Neural crest cell (in vitro differentiated cells): Measurements from ENCODE around the gene MCCC2. TPM values are rescaled to one million over a fixed set of nuclear protein-coding genes. Genes with fewer than 3 reads are reported as not detected.

Source experiments
- DNase-seq: peaks from one replicate; pipeline ENCODE4 v3.0.0; 2021; ENCODE audit warnings: low read depth, mixed read lengths, low spot score
- H3K27ac Mint-ChIP-seq: one replicate; pipeline ENCODE4 v1.8.0; 2021; ENCODE audit warnings: mild to moderate bottlenecking, mixed read lengths; ENCODE audit not compliant: unreplicated experiment
- H3K27me3 Mint-ChIP-seq: 2 replicates; pipeline ENCODE4 v1.8.0; 2021; ENCODE audit warnings: low read depth, mild to moderate bottlenecking, mixed read lengths
- H3K36me3 Mint-ChIP-seq: 2 replicates; pipeline ENCODE4 v1.8.0; 2021; ENCODE audit warnings: low read depth, mild to moderate bottlenecking, mixed read lengths
- H3K4me1 Mint-ChIP-seq: 2 replicates; pipeline ENCODE4 v1.8.0; 2021; ENCODE audit warnings: mixed read lengths
- H3K4me3 Mint-ChIP-seq: one replicate; pipeline ENCODE4 v1.8.0; 2021; ENCODE audit warnings: mild to moderate bottlenecking, mixed read lengths
- H3K9me3 Mint-ChIP-seq: 2 replicates; pipeline ENCODE4 v1.8.0; 2021; ENCODE audit warnings: mixed read lengths
- total RNA-seq: library from RNA; stranded (reverse); gene quantifications from 2 replicates; pipeline ENCODE4 v1.2.1, GENCODE V29; 2021
- TF ChIP-seq, protein P1 (sequence below): fragments of 200-600 bp; sonication (generic); conservative IDR thresholded peaks from 2 replicates; pipeline ENCODE4 v1.5.0; 2021; ENCODE audit warnings: antibody characterized with exemption, mild to moderate bottlenecking

MCCC2 gene
- total RNA-seq, 1 donor from 2014 or later: 43.7 TPM

DNA sequence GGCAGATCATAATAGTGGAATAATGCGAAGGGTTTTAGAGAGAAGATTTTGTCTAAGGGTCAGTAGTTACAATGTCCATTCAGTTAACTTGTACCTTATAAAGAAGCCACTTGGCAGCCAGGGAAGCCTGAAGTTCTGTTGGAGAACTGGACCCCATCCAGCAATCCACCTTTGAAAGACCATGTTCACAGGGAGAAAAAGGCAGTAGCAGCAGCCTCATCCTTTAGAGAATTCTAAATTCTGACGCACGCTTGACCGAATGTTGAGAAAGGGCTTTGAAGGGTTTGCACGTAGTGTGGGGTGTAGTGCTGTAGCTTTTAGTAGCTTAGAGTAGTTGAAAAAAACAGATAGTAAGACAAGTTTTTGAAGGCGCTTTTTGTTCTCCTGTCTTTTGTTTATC lies 42.8 kb downstream of the MCCC2 start:
- H3K27ac Mint-ChIP-seq: no peak overlapping the region

DNA sequence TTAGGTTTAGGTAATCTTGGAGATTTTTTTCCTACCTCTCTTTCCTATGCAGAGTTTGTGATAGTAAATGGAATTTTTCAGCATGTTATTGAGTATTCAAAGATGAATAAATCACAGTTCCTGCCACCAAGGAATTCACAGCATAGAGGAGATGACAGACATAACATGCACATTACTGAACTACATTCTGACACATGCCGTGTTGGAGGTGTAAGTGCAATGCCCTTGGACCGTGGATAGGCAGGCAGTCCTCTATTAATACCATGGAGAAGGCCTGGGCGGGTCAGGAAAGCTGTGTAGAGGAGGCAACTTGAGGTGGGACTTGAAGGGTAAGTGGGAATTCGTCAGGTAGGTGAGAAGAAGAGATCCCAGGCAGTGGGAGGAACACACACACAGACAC lies 43.9 kb downstream of the MCCC2 start:
- Mint-ChIP-seq H3K36me3 (peaks cover 16% of the 10 kb centered on the region), H3K4me1 (peaks cover 8% of the 10 kb centered on the region)

More for the DNA sequence above, 42.8 kb downstream of the MCCC2 start:
- H3K27me3 Mint-ChIP-seq: no peaks in the 10 kb centered on the region
- H3K36me3 Mint-ChIP-seq: peaks cover 13% of the 10 kb centered on the region
- TF ChIP-seq, protein P1, sequence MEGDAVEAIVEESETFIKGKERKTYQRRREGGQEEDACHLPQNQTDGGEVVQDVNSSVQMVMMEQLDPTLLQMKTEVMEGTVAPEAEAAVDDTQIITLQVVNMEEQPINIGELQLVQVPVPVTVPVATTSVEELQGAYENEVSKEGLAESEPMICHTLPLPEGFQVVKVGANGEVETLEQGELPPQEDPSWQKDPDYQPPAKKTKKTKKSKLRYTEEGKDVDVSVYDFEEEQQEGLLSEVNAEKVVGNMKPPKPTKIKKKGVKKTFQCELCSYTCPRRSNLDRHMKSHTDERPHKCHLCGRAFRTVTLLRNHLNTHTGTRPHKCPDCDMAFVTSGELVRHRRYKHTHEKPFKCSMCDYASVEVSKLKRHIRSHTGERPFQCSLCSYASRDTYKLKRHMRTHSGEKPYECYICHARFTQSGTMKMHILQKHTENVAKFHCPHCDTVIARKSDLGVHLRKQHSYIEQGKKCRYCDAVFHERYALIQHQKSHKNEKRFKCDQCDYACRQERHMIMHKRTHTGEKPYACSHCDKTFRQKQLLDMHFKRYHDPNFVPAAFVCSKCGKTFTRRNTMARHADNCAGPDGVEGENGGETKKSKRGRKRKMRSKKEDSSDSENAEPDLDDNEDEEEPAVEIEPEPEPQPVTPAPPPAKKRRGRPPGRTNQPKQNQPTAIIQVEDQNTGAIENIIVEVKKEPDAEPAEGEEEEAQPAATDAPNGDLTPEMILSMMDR: no peak
- no peak for DNase-seq
- H3K4me1 Mint-ChIP-seq: peaks cover 8% of the 10 kb centered on the region
- no peaks in the 10 kb centered on the region for H3K9me3 Mint-ChIP-seq
- no peak overlapping the region for H3K4me3 Mint-ChIP-seq

GRCh38 chr5:71632168-71632567 lies 45.0 kb downstream of the MCCC2 start:
- Mint-ChIP-seq H3K4me3 (no peak overlapping the region), H3K9me3 (no peaks in the 10 kb centered on the region), H3K27ac (no peak overlapping the region), H3K4me1 (peaks cover 8% of the 10 kb centered on the region), H3K27me3 (no peaks in the 10 kb centered on the region), H3K36me3 (peaks cover 16% of the 10 kb centered on the region)
- no peak for DNase-seq
- TF ChIP-seq, protein P1: no peak

More for the DNA sequence above, 43.9 kb downstream of the MCCC2 start:
- Mint-ChIP-seq H3K27ac (no peak overlapping the region), H3K9me3 (no peaks in the 10 kb centered on the region), H3K4me3 (no peak overlapping the region), H3K27me3 (no peaks in the 10 kb centered on the region)
- TF ChIP-seq, protein P1: no peak
- no peak for DNase-seq

- Mint-ChIP-seq H3K4me3 (no peak overlapping the region), H3K36me3 (peaks cover 23% of the 10 kb centered on the region), H3K9me3 (no peaks in the 10 kb centered on the region), H3K27ac (no peak overlapping the region), H3K4me1 (peaks cover 8% of the 10 kb centered on the region), H3K27me3 (no peaks in the 10 kb centered on the region)
- DNase-seq: no peak
- TF ChIP-seq, protein P1: no peak
Measured at GRCh38 chr5:71633255-71634155, 46.4 kb downstream of the MCCC2 start.

DNA sequence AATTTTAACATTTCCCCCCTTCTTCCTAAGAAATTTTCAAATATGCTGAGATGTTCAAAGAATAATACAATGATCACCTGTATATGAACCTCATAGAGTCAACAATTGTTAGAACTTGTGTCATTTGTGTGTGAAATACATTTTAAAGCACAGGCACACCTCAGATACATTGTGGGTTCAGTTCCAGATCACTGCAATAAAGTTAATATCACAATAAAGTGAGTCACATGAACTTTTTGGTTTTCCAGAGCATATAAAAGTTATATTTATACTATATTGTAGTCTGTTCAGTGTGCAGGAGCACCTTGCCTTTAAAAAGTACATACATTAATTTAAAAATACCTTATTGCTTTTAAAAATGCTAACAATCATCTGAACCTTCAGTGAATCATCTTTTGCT lies 50.0 kb downstream of the MCCC2 start:
- Mint-ChIP-seq H3K4me3 (no peak overlapping the region), H3K36me3 (peaks cover 35% of the 10 kb centered on the region), H3K27ac (no peak overlapping the region), H3K9me3 (no peaks in the 10 kb centered on the region), H3K4me1 (no peaks in the 10 kb centered on the region), H3K27me3 (no peaks in the 10 kb centered on the region)
- no peak for DNase-seq
- TF ChIP-seq, protein P1: no peak
